ENCODE data around the gene API5.

- TF ChIP-seq, protein P1, sequence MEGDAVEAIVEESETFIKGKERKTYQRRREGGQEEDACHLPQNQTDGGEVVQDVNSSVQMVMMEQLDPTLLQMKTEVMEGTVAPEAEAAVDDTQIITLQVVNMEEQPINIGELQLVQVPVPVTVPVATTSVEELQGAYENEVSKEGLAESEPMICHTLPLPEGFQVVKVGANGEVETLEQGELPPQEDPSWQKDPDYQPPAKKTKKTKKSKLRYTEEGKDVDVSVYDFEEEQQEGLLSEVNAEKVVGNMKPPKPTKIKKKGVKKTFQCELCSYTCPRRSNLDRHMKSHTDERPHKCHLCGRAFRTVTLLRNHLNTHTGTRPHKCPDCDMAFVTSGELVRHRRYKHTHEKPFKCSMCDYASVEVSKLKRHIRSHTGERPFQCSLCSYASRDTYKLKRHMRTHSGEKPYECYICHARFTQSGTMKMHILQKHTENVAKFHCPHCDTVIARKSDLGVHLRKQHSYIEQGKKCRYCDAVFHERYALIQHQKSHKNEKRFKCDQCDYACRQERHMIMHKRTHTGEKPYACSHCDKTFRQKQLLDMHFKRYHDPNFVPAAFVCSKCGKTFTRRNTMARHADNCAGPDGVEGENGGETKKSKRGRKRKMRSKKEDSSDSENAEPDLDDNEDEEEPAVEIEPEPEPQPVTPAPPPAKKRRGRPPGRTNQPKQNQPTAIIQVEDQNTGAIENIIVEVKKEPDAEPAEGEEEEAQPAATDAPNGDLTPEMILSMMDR (conservative IDR thresholded peaks at IDR 0.05 in 1 of 2, IDR thresholded peaks at IDR 0.05 in 1 of 2; ENCODE audit: low read depth in 1 of 2, low read length in 2 of 2), result no peak
- no peak for TF ChIP-seq EZH2 (IDR thresholded peaks at IDR 0.05; ENCODE audit: low read length, missing control alignments)
Observed at GRCh38 chr11:43359422-43359818, 47.6 kb downstream of the API5 start.

All from fibroblast of lung (primary cell).